Fibroblast of skin of left biceps (primary cell): Measurements from ENCODE around the gene GAPT.

Experiments
- DNase-seq, 2 experiments: peaks; one replicate each; pipeline ENCODE4 v3.0.0-alpha.2; 2013; ENCODE audit warnings: low read depth in 2 of 2

The GAPT gene

DNA sequence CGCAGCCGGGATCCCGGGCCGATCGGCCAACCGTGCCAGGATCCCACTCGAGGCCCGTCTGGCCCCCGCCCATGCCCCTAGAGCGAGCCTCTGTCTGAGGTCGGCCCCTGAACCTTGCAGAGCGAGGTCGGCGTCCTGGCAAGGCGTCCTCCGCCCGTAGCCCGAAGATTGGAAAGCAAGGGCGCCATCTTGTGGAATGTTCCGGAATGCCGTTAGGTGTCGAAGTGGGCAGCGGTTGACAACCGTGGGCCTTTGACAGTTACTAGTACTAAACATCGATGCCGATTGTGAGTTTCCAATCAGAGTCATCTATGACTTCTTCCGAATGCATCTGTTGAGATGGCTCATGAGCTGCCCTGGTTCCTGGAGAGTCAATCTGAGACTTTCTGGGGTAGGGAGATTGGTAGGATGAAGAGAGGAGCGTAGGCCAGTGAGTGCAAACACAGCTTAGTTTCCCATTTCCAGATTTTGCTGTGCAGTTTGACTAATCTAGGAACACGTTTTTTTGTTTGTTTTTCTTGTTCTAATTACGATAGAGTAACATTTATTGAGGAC lies 30.4 kb upstream of the GAPT start:
- DNase-seq, result peak; percentile 47 to 60

- DNase-seq, result no peak
These were observed 29.1 kb upstream of the GAPT start for GRCh38 chr5:58462154-58462553.

DNA sequence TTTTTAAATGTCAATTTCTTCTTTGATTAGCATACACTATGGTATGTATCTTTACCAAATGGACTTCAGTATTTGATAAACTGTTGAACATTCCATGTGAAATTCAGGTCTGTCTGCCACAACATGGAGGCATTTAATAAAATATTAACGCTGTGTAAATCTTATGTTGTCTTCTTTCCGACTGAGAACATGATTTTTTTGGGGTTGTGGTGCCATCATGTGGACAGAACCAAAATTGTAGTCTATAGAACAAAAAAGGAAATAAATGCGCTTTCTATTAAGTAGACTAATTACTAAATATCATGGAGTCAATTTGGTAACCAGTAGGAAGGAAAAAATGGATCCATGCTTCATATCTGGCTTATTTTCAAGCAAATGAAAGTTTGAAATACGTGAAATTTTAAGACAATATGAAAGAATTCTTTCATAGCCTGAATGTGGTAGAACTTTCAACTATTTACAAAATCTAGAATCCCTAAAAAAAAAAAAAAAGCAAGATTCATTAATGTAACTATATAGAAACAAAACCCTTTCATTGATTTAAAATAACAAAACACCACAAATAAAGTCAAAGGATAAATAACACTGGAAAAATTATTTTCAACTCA lies 28.5 kb upstream of the GAPT start:
- peak; percentile 28 to 44 for DNase-seq

- DNase-seq, result no peak
These were observed 24.3 kb upstream of the GAPT start for GRCh38 chr5:58466939-58467338.

DNA sequence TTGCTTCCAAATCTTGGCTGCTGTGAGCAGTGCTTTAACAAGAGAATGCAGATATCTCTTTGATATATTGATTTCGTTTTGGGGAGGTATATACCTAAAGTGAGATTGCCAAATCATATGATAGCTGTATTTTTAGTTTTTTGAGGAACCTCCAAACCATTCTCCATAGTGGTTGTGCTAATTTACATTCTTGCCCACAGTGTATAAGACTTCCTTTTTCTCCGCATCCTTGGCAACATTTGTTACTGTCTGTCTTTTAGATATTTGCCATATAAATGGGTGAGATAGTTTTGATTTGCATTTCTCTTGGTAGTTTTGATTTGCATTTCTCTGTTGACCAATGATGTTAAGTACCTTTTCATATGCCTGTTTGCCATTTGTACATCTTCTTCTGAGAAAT lies 21.3 kb upstream of the GAPT start:
- DNase-seq, result no peak

GRCh38 chr5:58475404-58475803 lies 15.8 kb upstream of the GAPT start:
- no peak for DNase-seq

DNA sequence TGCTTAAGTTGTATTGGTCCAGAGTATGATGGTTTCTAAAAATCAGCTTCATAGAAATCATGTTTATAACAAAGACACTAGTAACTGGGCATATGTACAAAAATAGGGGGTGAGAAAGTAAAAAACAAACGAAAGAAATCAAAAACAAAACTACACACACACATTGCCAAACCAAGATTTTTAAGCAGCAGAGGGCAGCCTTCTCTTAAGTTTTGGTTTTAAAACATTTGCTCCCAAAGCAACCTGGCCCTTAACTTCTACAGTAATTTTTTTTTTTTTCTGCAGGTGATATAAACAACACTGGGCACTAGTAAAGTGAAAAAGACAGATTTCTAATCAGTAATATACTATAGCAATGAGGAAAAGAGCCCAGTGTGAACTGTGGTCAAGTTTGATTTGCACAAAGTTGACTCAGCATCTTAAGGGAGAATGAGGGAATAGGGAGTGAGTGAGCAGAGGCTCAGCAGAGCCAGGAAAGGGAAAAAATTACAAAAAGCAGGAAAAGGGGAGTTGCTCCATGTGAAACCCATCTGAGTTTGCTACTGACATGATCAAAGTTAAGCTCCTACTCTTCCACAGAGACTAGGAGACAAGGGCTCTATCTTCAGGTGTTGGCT lies 13.4 kb upstream of the GAPT start:
- DNase-seq, result no peak

DNA sequence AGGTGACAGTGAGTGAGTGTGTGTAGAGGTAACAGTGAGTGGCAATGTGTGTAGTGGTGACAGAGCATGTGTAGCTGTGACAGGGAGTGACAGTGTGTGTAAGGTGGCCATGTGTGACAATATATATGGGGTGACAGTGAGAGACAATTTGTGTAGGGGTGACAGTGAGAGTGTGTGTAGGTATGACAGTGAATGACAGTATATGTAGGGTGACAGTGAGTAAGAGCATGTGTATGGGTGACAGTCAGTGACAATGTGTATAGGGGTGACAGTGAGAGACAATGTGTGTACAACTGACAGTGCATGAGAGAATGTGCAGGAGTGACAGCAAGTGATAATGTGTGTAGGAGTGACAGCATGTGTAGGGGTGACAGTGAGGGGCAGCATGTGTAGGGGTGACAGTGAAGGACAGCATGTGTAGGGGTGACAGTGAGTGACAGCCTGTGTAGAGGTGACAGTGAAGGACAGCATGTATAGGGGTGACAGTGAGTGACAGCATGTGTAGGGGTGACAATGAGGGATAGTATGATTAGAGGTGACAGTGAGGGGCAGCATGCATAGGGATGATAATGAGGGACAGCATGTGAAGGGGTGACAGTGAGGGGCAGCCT lies 10.1 kb upstream of the GAPT start:
- DNase-seq, result no peak

DNA sequence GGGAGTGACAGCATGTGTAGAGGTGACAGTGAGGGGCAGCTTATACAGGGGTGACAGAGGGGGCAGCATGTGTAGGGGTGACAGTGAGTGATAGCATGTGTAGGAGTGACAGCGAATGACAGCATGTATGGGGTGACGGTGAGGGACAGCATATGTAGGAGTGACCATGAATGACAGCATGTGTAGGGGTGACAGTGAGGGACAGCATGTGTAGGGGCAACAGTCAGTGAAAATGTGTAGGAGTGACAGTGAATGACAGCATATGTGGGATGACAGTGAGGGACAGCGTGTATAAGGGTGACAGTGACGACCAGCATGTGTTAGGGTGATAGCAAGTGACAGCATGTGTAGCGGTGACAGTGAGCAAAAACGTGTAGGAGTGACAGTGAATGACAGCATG lies 9.4 kb upstream of the GAPT start:
- DNase-seq, result no peak

- no peak for DNase-seq
These were observed 8.7 kb upstream of the GAPT start for GRCh38 chr5:58482536-58482935.

GRCh38 chr5:58484505-58484904 lies 6.7 kb upstream of the GAPT start:
- DNase-seq, result no peak

GRCh38 chr5:58486290-58486689 lies 4.9 kb upstream of the GAPT start:
- DNase-seq, result no peak

DNA sequence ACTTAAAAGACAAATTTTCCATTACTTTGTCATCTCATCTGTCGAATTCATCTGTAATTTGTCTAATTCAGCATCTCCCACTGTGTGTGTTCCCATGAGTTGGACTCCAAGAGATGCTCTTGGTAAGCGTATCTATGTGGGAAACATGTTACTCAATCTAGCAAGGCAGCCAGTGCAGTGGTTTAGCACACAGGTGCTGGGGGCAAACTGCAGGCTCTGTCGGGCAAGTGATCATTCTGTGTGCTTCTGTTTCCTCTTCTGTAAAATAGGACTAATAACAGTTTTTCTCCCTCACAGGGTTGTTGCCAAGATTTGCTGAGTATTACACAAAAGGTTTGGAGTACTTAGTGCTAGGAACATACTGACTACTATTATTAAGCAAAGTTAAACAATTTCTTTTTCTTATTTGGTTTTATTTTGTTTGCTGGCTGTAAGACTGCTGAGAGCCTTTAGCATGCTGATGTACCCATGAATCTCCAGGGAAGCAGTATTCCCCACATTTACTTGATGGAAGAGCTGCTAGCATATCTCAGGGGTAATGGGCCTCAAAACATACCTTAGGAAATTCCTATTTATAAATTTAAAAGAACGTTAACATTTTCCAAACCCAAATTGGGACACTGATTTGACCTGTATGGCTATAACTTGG lies 709 bp upstream of the GAPT start:
- DNase-seq, result no peak

DNA sequence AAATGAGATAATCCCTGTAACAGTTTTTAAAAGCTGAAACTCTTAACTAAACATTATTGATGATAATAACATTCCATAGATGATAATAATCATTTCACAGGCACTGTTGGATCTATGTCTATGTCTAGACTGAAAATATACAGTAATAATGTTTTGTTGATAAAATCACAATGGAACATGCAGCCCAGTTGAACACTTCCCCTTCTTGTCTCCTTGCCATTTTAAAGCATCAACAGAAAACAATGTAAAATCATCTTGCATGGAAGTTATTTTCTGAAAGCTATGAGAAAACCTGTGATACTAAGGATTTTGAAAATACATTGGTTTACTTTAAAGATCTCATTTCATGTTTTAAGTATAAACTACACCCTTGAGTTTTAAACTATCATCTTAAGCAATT lies 1.9 kb downstream of the GAPT start:
- DNase-seq, result no peak

DNA sequence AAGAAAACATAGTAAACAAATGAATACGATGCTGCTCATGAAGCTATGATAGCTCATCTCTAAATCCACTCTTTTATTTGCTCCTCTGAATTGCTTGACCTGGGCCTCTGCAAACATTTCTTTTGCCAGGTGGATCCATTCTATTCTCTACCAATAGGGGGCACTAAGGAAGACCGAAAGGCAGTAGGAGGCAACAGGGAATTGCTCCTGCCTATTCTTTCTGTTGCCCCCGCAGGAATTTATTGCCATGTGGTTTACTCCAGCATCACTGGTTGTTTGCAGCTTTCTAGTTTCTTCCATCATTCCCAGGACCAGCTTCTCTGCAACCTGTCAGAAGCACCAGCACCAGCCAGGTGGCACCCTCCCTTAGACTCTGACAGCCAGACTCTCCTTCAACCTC lies 5.3 kb downstream of the GAPT start:
- no peak for DNase-seq

DNA sequence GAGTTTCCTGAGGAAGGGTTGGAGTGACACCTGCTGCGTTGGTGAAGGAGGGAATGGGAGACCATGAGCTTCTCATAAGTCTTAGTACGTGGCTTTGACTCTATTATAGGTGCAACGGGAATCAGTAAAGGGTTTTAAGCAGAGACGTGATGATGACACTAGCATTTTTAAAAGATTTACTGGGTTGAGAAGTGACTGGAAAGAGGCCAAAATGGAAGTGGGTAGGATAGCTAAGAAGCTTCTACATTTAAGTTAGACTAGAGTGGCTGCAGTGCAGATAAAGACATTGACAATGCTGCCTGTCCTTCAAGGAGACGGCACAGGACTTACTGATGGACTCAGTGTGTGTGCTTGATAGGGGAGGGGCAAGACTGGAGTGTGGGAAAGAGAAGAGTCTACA lies 6.2 kb downstream of the GAPT start:
- no peak for DNase-seq

DNA sequence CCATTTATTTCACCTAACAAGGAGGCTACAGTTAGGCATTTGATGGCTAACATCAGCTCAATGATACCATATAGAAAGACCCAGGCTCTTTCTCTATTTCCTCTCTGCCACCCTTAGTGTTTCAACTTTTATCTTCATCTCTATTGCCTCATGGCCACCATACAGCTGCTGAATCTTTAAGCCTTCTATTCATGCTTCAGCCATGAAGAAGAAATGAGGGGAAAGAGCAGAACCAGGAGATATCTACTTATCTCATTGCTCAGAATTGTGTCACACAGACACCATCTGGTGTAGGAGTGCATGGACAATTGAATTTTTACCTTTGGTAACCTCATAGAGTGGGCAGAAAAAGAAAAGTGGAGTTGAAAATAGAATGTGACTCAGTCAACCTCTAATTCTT lies 6.7 kb downstream of the GAPT start:
- DNase-seq, result no peak

GRCh38 chr5:58498340-58498942 lies 7.2 kb downstream of the GAPT start:
- peak in 1 of 2 experiments; percentile 0 for DNase-seq

GRCh38 chr5:58499231-58499630 lies 8.0 kb downstream of the GAPT start:
- DNase-seq, result no peak

GRCh38 chr5:58499941-58500340 lies 8.7 kb downstream of the GAPT start:
- no peak for DNase-seq

DNA sequence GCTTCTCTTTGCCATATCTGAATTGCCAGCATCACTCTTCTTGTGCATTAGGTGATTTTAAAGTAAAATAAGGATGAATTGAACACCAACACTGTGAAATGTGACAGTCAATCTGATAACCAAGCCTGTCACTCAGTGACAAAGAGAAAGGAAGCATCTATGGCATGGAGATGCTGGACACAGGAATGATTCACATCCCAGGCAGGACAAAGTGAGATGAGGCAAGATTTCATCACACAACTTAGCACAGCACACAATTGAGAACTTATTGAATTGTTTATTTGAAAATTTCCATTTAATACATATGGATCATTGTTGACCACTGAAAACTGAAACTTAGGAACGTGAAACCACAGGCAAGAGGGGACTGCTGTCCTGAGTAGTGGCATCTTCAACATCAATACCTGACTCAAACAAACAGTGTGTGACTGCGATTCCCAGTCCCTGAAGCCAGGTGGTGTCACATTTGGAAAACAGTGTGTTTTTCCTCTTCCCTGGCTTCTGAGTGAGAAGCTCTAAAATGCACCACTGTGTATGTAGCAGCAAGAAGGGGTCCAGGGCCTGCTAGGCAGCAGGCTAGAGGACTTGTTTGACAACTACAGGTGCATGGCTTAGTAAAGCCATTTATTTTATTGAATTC lies 10.7 kb downstream of the GAPT start:
- DNase-seq, result no peak
